Ammon's horn (tissue), 1 donor: ENCODE measurements around the gene NTRK1.

Source experiments
- DNase-seq: peaks from one replicate; pipeline ENCODE4 v3.0.0-alpha.2; 2016; ENCODE audit warnings: low spot score

The NTRK1 gene

DNA sequence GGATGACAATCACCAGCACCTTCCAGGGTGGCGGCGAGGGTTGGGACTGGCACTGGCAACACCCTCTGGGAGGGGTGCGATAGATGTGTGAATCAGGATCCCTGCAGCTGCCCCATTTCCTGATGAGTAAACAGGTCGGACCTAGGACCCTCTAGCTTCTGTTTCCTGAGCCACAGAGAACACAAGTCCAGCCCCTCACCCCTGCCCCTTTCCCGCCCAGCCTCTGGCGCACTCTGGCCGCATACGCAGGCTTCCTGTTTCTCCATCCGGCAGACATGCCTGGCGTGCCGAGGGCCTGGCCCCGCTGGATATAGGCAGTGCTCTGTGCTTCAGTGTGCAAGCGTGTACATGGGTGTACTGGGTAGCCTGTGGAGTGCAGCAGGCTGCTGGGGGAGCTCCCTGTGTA is 37.5 kb downstream of the NTRK1 start:
- no peak for DNase-seq

DNA sequence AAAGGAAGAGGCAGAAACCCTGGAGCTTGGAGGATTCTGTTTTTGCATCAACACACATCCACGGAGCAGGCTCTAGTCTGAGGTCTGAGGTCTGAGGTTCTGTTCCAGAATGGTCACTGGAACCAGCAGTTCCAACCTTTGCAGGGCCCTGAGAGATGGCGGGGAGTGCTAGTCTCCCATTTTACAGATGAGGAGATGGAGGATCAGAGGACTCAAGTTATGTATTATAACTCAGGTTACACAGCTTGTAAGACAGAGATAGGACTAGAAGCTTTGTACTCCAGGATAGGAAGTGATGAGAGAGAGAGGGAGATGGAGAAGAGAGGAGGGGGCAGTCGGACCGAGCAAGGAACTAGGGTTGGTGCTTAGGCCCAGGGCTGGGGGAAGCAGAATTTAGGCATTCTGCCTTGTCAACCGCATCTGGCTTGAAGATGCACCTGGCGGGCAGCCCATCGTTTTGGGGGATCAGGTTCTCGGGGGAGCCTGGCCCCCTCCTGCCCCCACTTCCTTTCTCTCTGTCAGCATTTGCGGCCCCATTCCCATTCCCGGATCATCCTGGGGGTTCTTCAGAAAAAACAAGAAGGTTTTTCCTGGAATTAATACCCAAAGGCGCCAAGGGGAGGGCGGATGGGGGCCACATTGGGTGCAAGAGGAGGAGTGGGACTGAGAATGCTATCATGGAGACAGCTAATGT is 38.5 kb downstream of the NTRK1 start:
- DNase-seq = no peak

DNA sequence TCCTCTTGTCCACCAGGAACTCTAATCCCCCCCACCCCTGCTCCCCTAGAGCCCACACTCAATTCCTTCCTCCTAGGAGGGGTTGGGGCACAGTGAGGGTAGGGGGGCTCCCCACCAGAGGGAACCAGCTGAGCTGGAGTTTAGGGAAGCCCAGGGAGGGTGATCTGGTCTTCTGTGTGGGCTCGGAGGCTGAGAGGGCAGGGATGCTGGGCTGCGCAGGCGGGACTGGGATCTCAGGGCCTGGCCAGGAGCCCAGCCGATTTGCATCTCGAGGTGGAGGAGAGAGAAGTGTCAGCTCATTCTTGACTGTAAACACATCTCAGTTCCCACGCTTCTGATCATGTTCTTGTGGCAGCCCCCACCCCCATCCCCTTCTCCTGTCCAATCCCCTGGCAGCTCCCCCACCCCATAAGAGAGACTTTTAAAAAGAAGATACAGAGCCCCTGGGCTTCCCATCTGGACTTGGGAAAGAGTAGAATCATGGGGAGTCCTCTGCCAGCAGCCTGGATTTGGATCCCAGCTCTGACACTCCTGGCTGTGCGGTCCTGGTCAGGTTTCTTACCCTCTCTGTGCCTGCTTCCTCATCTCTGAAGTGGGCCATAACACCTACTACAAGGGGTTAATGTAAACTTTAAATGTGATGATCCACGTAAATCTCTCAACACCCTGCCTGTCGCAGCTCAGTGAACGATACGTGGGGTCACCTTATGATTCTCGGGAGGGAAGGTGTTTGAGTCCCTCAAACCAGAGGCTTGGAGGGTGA is 39.5 kb downstream of the NTRK1 start:
- no peak for DNase-seq

DNA sequence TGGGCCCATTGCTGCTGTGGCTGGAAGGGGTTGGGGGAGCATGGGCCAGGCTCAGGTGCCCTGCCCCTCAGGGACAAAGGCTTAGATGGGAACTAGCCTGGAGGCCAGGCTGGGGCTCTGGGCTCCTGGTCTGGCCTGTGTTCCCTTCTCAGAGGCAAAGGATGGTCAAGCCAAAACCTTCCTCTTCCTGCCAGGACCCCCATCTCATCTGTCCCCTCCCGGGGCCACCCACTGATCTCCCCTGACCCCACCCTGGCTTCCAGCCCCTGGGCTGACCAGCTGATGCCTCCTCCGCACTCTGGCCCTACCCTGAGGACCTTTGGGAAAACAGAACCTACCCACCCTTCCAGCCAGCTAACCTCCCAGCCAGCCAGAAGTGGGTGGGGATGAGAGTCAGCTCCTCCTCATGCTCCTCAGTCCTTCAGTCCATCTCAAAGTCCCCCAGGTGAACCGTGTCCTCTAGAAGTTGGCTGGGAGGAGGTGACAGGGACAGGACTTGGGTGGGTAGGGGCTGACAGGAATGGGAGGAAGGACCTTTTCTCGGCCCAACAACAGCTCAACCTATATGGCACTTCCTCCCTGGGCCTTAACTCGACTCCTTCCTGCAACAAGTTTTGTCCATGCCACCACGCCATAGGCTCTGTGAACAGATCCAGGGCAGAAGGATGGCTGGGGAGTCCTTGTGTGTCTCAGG is 40.4 kb downstream of the NTRK1 start:
- DNase-seq = no peak

DNA sequence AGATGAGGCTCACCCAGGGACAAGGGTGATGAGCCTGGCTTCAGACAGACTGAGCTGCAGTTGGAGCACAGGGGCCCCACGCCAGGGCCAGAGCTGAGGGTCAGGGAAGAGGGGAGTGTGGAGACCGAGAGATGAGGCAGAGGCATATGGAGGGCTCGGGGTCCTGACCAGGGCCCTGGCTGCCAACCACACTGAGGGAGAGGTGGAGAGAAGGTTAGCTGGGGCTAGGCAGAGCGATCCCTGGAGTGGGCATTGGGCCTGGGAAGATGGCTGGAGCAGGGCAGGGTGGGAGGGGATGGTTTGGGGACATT is 40.9 kb downstream of the NTRK1 start:
- no peak for DNase-seq

DNA sequence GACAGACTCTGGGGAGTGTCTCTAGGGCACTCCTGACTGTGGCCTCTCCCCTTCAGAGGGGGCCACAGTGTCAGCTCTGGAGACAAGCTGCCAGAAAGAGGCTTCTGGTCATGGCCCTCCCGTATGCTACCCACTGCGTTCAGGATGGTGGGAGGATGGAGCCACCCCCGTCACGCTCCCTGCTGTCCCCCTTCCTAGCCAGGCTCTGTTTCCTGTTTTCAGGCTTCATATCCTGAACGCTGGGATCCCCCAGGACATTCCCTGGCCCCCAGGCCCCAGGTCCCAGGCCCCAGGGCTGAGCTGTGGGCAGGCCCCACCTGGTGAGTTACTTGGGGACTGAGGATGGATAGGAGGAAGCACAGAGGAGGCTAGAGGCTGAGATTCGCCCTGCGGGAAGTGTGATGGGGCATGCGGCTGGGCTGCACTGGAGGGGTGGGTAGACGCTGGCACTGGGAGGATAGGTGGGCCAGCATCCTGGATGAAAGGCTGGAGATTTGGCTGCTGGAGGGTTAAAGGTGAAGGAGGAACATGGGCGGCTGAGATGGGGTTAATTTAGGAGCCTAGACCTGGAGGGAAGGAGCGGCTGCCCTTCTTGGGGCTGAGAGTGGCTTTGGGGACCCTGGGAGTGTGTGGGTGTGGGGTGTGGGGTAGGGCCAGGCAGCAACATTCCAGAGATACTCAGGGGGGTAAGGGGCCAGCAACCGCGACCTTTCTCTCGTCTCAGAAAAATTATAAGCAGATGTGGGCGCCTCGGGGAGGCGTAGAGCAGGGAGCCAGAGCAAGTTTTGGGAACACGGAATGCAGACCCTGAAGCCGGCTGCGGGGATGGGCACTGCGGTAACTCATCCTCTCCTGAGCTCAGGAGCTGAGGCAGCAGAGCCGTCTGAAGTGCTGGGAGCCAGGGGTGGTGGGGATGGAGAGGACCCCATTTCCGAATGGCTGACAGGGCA is 41.6 kb downstream of the NTRK1 start:
- DNase-seq = no peak

DNA sequence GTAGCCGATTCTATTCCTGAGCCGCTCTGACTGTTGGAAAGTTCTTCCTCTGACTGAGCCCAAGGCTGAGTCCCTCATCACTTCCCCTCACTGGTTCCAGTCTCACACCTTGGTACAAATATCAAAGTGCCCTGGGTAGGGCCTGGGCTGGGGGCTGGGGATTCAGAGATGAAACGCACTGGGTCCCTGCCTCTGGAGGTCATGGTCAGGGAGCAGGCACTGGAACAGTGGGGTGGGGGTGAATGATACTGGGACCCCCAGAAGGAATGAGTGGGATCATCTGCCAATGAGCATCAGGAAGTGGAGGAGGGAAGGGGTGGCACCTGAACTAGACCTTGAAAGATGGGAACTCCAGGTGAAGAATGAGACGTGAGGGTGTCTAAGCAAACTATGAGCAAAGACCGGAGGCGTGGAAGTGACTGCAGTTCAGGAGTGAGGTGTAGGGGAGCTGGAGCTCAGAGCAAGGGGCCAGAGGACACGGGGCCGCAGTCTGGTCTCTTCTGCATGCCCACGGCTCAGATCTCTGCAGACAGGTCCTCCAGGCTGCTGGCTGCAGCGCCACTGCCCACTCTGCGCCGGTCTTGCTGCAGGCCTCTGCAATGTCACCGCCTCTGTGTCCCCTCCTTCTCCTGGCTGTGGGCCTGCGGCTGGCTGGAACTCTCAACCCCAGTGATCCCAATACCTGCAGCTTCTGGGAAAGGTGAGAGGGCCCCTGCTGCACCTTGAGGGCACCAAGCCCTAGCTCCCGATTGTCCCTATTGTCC is 42.8 kb downstream of the NTRK1 start:
- no peak for DNase-seq

DNA sequence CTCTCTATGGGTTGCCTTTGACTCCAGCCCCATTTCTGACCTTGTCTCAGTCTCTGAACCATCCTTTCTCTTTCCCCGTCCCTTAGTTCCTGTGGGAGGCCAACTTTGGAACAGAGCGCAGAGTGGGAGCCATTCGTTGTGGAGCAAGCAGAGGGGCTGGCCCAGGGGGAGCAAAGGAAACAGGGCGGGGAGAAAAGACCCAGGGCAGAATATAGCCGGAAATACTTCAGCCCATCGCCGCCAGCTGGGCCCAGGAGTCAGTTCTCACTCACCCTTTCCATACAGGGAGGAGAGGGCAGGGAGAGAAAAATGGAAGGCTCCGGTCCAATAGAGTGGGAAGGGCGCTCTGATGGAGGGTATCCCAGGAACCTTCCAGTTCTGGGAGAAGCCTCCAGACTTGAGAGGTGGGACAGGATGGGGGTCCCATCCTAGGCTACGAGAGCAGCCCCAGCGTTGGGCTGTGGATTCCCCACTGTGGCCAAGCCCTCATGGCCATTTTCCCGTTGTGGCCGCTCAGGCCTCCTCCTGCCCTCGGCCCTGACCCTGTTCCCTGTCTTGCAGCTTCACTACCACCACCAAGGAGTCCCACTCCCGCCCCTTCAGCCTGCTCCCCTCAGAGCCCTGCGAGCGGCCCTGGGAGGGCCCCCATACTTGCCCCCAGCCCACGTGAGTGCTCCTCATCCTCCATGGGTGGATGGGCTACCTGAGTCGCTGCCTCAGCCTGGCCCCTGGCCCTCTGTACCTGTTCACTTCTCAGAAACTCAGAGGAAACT is 43.7 kb downstream of the NTRK1 start:
- DNase-seq = no peak

DNA sequence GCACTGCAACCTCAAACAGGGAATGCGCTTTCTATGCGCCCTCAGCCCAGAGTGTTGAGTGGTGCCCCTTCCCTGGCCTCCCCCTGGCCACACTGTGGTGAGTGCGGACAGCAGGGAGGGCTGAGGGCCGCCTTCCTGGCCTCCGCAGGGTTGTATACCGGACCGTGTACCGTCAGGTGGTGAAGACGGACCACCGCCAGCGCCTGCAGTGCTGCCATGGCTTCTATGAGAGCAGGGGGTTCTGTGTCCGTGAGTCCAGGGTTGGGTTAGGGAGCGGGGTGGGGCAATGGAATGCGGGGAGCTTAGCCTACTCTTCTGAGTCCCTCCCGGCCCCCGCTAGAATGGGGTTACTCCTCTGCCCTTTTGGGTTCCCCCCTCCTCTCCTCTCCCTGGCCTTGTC is 44.5 kb downstream of the NTRK1 start:
- DNase-seq = no peak

DNA sequence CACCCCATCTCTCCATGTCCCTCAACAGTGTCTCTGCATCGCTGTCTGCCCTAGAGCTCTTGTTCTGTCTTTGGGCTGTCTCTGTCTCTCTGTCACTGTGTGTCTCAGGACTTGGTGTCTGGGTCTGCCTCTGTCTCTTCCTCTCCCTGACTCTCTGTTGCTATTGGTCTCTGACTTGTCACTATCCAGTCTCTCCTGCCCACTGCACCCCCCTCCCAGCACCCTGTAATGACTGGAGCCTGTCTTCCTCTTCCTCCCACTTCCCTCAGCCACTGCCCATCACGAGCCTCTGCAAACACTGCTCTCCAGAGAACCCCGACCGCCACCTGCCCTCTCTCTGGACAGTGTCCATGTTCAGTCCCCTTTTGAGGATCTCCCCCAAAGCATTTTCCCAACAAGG is 45.0 kb downstream of the NTRK1 start:
- no peak for DNase-seq

DNA sequence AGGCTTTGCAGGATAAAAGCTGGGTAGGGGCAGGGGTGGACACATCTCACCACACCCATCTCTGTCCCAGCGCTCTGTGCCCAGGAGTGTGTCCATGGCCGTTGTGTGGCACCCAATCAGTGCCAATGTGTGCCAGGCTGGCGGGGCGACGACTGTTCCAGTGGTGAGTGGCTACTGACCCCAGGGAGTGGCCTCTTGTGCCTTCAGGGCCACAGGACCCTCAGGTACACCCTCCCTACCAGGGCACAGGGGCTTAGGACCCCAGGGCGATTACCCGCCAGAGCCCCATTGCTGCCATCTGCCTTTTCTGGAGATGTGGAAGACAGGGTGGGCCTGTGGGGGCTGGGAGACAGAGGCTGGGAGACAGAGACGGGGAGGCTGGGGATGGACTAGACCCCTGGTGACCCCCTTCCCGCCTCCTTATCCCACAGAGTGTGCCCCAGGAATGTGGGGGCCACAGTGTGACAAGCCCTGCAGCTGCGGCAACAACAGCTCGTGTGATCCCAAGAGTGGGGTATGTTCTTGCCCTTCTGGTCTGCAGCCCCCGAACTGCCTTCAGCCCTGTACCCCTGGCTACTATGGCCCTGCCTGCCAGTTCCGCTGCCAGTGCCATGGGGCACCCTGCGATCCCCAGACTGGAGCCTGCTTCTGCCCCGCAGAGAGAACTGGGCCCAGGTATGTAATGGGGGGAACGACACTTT is 45.7 kb downstream of the NTRK1 start:
- DNase-seq = no peak

DNA sequence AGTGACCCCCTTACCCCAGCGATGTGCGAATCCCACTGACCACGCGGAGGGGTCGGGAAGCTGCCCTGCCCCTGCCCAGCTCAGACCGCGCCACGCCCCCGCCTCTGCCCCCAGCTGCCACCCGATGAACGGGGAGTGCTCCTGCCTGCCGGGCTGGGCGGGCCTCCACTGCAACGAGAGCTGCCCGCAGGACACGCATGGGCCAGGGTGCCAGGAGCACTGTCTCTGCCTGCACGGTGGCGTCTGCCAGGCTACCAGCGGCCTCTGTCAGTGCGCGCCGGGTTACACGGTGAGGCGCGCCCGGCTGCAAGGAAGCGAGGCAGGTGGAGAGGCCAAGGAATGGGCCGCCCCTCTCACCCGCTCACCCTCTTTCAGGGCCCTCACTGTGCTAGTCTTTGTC is 47.9 kb downstream of the NTRK1 start:
- no peak for DNase-seq

DNA sequence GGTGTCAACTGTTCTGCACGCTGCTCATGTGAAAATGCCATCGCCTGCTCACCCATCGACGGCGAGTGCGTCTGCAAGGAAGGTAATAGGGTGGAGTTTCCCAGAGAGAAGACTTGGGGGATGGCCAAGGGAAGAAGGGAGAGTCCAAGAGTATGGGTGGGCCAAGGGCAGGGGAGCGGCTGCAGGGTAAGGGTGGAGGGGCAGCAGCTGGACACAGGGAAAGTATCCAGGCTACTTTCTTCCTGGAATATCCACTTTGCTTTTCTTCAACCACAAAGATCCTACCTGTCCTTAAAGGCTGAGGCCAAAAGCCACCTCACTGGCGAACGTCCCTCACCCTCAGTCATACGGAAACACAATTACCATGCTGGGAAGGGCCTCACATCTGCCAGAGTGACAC is 48.3 kb downstream of the NTRK1 start:
- DNase-seq = no peak

DNA sequence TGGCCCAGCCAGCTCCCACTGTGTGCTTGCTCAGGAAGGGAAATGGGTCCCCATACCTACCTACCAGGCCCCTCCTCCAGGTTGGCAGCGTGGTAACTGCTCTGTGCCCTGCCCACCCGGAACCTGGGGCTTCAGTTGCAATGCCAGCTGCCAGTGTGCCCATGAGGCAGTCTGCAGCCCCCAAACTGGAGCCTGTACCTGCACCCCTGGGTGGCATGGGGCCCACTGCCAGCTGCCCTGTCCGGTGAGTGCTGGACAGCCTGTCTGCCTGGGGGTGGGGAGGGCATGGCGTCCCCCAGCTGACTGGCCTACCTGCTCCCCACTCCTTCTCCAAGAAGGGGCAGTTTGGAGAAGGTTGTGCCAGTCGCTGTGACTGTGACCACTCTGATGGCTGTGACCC is 49.0 kb downstream of the NTRK1 start:
- no peak for DNase-seq

DNA sequence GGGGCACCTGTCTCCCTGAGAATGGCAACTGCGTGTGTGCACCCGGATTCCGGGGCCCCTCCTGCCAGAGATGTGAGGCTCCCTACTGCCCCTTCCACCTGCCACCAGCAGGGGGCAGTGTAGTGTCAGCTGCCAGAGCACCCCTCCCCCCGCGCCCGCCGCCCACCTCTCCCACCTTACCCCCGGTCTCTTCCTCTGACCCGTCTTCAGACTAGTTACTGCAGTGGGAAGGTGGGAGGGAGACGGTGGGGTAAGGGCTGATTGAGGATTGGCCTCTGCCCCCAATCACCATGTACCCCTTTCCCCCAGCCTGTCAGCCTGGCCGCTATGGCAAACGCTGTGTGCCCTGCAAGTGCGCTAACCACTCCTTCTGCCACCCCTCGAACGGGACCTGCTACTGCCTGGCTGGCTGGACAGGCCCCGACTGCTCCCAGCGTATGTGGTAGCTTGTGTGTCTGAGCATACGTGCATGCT is 49.7 kb downstream of the NTRK1 start:
- DNase-seq = peak; percentile 34

DNA sequence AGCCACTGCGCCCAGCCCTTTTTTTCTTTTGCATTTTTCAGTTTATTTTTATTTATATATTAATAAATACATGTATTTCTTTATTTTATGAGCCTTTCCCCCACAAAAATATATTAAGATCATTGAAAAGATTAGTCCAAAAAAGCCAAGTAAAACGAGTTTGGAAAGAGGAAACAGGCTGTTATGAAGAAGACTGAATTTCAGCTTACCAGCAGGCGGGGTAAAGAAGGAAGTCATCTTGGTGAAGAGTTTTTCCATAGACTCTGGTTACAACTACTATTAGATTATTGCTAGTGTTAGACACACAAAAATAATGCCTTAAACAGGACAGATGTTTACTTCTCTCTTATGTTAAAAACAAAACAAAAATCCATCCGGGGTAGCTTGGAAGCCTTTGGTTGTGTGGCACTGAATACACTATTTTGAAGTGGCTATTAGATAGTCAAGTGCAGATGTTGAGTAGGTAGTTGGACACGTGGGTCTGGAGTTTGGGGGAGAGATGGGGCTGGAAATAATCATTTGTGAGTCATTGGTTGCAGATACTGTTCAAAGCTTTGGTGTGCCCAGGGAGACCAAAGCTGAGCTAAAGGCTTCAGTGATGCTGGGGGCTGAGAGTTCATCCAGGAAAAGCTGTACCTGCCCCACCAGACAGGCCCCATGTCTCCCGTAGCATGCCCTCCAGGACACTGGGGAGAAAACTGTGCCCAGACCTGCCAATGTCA is 51.1 kb downstream of the NTRK1 start:
- peak; percentile 43 for DNase-seq

DNA sequence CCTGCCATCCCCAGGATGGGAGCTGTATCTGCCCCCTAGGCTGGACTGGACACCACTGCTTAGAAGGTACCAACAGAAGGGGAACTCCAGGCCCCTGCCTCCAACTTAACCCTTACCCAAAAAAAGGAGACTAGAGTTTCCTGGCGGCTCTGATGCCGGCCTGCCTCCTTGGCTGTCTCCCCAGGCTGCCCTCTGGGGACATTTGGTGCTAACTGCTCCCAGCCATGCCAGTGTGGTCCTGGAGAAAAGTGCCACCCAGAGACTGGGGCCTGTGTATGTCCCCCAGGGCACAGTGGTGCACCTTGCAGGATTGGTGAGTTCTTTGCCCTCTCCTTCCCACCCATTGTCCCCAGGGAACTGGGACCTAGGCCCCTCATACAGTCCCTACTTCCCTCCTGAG is 51.6 kb downstream of the NTRK1 start:
- no peak for DNase-seq

DNA sequence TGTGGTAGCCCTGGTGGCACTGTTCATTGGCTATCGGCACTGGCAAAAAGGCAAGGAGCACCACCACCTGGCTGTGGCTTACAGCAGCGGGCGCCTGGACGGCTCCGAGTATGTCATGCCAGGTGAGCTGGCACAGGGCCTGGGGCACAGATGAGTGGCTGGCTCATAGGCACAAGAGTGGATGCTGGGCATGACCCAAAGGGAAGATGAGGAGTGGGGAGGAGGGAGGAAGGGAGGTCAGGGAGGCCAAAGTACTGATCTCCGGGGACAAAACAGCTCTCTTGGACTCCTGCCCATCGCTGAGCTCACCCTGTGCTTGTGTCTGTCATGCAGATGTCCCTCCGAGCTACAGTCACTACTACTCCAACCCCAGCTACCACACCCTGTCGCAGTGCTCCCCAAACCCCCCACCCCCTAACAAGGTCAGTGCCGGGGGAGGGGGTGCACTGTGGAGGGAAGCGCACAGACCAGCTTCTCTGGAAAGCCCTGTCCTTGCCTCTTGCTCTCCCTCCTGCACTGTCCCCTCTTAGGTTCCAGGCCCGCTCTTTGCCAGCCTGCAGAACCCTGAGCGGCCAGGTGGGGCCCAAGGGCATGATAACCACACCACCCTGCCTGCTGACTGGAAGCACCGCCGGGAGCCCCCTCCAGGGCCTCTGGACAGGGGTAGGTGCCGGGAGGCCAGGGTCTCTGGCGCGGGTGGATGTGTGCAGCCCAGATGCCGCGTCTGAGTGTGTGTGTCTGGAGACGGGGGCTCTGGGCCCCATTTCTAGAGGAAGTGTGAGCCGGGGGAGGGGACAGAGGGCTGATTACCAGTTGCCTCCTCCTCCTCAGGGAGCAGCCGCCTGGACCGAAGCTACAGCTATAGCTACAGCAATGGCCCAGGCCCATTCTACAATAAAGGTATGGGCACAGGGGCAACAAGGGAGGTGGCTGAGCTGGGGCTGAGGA is 52.5 kb downstream of the NTRK1 start:
- peak; percentile 27 for DNase-seq
